Stimulated activated CD8-positive, alpha-beta memory T cell treated with anti-CD3 and anti-CD28 coated beads, Interleukin-4, amount 100 ng/mL, for 24 hours (primary cell): ENCODE measurements around the gene FNBP1L.

Source experiments
- DNase-seq: peaks from one replicate; pipeline ENCODE4 v3.0.0-alpha.2; 2020; ENCODE audit warnings: low read depth

FNBP1L gene

GRCh38 chr1:93592551-93592949 is 144.6 kb downstream of the FNBP1L start:
- no peak for DNase-seq

GRCh38 chr1:93593854-93594602 is 146.1 kb downstream of the FNBP1L start:
- DNase-seq: no peak

GRCh38 chr1:93594603-93594880 is 146.6 kb downstream of the FNBP1L start:
- no peak for DNase-seq

GRCh38 chr1:93595266-93595665 is 147.3 kb downstream of the FNBP1L start:
- DNase-seq: no peak

GRCh38 chr1:93595743-93596142 is 147.8 kb downstream of the FNBP1L start:
- DNase-seq: no peak

DNA sequence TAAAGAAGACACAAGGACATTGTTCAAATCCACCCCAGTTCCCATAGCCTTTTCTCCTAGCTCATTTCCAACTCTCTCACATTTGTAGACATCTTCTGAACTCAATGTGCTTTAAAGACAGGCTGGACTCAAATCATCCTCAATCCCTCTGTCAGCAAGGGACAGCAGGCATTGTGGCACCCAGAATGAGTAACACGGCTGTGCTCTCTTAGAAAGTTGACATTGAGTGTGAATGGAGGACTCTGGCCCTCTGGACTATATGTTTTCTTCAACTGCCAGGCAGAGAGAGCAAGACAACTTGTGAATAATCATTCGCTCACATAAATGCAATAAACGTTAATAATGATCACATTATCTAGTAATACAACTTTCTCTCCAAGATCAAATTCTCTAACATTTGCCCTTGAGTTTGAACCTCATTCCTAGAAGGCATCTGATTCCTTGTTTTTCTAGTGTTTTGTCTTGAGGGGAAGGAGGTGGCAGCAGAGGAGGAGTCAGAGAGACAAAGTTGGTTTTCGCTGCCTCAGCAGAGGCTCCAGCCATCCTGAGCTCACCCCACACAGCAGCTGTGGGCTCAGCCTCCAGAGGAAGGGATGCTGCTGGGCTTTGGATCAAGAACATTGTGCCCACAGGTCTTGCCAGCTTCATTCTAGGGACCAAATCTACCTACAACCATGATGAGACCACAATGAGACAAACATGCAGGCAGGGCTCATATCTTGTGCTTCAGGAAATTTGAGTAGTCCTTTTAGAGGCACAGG is 148.6 kb downstream of the FNBP1L start:
- DNase-seq: no peak

GRCh38 chr1:93597709-93598108 is 149.8 kb downstream of the FNBP1L start:
- DNase-seq: no peak

GRCh38 chr1:93598396-93598795 is 150.5 kb downstream of the FNBP1L start:
- DNase-seq: no peak

- no peak for DNase-seq
These were observed 151.0 kb downstream of the FNBP1L start for GRCh38 chr1:93598861-93599439.

GRCh38 chr1:93599479-93599878 is 151.6 kb downstream of the FNBP1L start:
- DNase-seq: no peak

GRCh38 chr1:93600663-93601062 is 152.7 kb downstream of the FNBP1L start:
- DNase-seq: no peak

DNA sequence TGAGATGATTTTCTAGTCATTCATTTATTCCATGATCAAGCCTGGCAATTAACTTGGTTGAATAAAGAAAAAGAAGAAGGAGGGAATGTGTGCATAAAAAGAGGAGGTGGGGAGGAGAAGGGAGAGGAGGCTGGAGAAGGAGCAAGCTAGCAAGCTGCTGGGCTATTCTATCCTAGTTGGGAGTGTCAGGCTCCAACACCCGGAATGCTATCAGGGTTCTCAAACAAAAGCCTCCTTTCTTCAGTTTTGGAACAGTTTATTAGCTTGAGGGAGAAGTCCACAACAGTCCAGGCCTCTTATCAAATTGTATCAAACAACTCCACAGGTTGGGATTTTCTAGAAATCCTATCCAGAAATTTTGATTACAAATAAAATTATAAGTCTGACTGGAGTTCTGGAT is 153.8 kb downstream of the FNBP1L start:
- DNase-seq: no peak

DNA sequence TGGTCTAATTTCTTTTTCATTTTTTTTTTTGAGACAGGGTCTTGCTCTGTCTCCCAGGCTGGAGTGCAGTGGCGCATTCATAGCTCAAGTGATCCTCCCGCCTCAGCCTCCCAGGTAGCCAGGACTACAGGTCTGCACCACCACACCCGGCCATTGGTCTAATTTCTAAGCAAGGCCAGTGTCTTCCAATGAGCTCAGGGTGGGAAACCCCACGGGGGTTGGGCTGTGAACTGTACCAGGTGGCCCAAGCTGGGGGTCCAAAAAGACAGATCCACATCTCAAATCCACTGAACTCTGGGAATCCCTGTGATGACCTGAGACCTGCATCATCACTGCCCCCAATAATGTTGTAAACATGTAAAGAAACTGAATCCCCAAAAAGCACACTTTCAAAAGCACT is 154.2 kb downstream of the FNBP1L start:
- DNase-seq: no peak

DNA sequence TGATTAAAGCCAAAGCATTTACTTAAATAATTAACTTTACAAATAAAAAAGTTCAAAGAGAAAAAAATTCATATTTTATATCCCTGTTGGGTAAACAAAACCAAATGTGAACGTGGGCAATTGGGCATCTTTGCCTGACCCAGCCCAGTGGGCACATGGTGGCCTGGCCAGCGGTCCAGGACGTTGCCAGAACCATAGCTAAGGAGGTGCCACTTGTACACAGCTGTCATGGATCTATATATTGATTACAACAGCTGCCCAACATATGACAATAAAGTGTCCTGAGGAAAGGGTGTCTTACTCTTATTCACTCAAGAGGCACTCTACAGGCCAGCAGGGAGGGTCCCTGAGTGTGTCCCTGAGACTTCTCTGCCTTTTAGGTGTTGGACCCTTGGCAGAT is 155.2 kb downstream of the FNBP1L start:
- DNase-seq: no peak

DNA sequence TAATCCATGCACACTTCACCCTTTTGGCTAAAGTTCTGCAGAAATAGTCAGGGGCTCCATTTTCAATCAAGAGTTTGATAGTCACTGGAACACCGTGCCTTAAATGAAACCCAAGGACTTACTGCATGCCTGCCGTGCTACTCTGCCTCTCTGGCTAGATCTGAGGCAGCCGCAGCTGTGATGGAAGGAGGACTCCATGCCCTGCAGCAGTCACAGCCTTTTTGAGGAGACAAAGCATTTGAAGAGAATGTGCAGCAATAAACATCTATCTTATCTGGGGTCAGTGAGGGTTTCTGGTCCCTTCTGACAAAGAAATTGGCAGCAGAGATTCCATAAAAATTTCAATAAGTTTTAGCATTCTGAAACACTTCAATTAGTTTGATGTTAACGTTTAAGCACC is 155.7 kb downstream of the FNBP1L start:
- no peak for DNase-seq
